KMS-11 (cell line): Measurements from ENCODE around the gene CIB2.

Source experiments
- H2AFZ ChIP-seq: fragments of 200-600 bp; sonication (generic); 2 replicates; pipeline ENCODE4 v1.6.1; 2016; ENCODE audit warnings: antibody characterized with exemption, mixed run types, low read depth
- H3K27ac ChIP-seq: fragments of 200-600 bp; sonication (generic); 2 replicates; pipeline ENCODE4 v1.6.1; 2016; ENCODE audit warnings: mild to moderate bottlenecking, mixed run types
- H3K27me3 ChIP-seq: fragments of 200-600 bp; sonication (generic); 2 replicates; pipeline ENCODE4 v1.6.1; 2017; ENCODE audit warnings: mild to moderate bottlenecking, low read depth, mixed run types, moderate library complexity; ENCODE audit not compliant: insufficient read depth
- H3K36me3 ChIP-seq: fragments of 200-600 bp; sonication (generic); 2 replicates; pipeline ENCODE4 v1.6.1; 2017; ENCODE audit warnings: mild to moderate bottlenecking, mixed run types; ENCODE audit not compliant: insufficient read depth
- H3K4me1 ChIP-seq: fragments of 200-600 bp; sonication (generic); 2 replicates; pipeline ENCODE4 v1.6.1; 2016; ENCODE audit warnings: mild to moderate bottlenecking, low read depth, mixed run types; ENCODE audit not compliant: poor library complexity, severe bottlenecking
- H3K4me2 ChIP-seq: fragments of 200-600 bp; sonication (generic); 2 replicates; pipeline ENCODE4 v1.7.0; 2016; ENCODE audit warnings: mild to moderate bottlenecking, mixed run types
- H3K4me3 ChIP-seq: fragments of 200-600 bp; sonication (generic); IDR thresholded peaks from 2 replicates; pipeline ENCODE4 v1.6.1; 2017; ENCODE audit warnings: low read depth, low read length, mixed read lengths; ENCODE audit not compliant: insufficient read depth
- H3K79me2 ChIP-seq: fragments of 200-600 bp; sonication (generic); 2 replicates; pipeline ENCODE4 v1.6.1; 2016; ENCODE audit warnings: low read depth, mixed run types; ENCODE audit not compliant: insufficient read depth
- H3K9ac ChIP-seq: fragments of 200-600 bp; sonication (generic); 2 replicates; pipeline ENCODE4 v1.6.1; 2016; ENCODE audit warnings: mild to moderate bottlenecking, mixed run types
- H4K20me1 ChIP-seq: fragments of 200-600 bp; sonication (generic); 2 replicates; pipeline ENCODE4 v1.6.1; 2016; ENCODE audit warnings: mild to moderate bottlenecking, mixed run types; ENCODE audit not compliant: insufficient read depth
- CTCF ChIP-seq: fragments of 200-600 bp; sonication (generic); conservative IDR thresholded peaks from 2 replicates; pipeline ENCODE4 v1.6.1; 2017; ENCODE audit warnings: low read depth, mild to moderate bottlenecking, antibody characterized with exemption, low read length, moderate library complexity, mixed read lengths

CIB2 gene

DNA sequence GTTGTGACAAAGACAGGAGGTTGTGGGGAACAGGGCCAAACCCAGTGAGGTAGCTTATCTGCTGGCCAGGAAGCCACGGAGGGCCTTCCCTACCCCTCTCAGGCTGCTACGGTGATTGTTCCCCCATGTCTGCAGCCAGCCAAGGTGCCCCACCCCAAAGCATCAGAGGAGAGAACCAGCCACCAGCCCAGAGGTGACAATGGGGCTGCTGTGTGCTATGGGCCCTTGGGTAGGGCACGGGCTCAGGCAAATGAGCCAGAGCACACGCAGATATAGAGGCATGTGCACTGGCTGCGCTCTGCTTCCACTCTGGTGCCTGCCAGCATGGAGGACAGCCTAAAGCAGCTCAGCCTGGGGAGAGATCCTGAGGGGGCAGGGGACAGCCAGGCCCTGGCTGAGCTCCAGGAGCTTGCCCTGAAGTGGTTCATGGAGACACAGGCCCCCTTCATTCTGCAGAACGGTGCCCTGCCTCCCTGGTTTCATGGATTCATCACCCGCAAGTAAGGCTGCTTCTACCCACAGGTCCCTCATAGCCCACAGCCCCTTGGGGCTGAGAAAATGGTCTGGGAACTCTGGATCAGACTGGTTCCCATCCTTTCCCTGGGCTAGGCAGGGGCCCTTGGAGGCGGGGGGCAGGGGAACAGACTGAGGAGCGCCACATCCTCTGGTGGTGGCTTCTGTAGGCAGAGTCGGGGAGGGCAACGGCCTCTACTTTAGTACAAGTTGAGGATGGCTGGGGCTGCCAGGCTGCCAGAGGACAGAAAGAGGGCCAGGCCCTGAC, 38.8 kb downstream of the CIB2 start, which contains the start of gene SH2D7:
Gene SH2D7, plus strand, starts transcription at position 301 of the 781 bp plus-strand sequence. Its CDS starts 24 bp downstream, at position 325.
- TF ChIP-seq CTCF = no peak
- no peaks in the 10 kb centered on the region for H3K4me1 ChIP-seq
- H3K27ac ChIP-seq = no peak within 1 kb of the TSS
- H3K4me2 ChIP-seq = no peak within 1 kb of the TSS
- H4K20me1 ChIP-seq = no peaks in the 10 kb centered on the region
- no peaks in the 10 kb centered on the region for H3K27me3 ChIP-seq
- no peak within 1 kb of the TSS for H3K4me3 ChIP-seq
- no peaks in the 10 kb centered on the region for H3K79me2 ChIP-seq
- no peak within 1 kb of the TSS for H2AFZ ChIP-seq
- no peak within 1 kb of the TSS for H3K9ac ChIP-seq
- H3K36me3 ChIP-seq = no peaks in the 10 kb centered on the region

- Histone ChIP-seq H4K20me1 (no peaks in the 10 kb centered on the region), H3K27me3 (no peaks in the 10 kb centered on the region), H3K79me2 (no peaks in the 10 kb centered on the region), H3K9ac (no peak overlapping the region), H3K4me2 (no peak overlapping the region), H2AFZ (no peak overlapping the region), H3K27ac (no peak overlapping the region), H3K36me3 (no peaks in the 10 kb centered on the region), H3K4me3 (no peak overlapping the region), H3K4me1 (peaks cover 7% of the 10 kb centered on the region)
- no peak for TF ChIP-seq CTCF
Observed at GRCh38 chr15:78090422-78091063, 40.7 kb downstream of the CIB2 start.

DNA sequence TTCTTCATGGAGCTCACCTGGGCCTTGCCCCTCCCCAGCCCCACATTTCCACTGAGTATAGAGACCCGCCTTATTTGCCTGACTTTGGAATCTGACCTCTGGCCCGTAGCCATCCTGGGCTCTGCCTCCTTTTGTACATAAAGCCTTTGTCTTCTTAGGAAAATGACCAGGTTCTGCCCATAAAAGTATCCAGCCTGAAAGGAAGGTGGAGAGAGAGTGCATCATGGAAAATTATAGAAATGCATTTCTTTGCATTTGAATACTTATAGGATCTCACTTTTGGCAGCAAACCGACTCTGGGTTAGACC, 42.5 kb downstream of the CIB2 start:
- Histone ChIP-seq H3K27ac (no peak overlapping the region), H3K4me1 (peaks cover 18% of the 10 kb centered on the region), H3K4me3 (no peak overlapping the region), H3K27me3 (no peaks in the 10 kb centered on the region), H2AFZ (no peak overlapping the region), H3K9ac (no peak overlapping the region), H4K20me1 (no peaks in the 10 kb centered on the region), H3K4me2 (no peak overlapping the region), H3K79me2 (no peaks in the 10 kb centered on the region), H3K36me3 (no peaks in the 10 kb centered on the region)
- no peak for TF ChIP-seq CTCF

DNA sequence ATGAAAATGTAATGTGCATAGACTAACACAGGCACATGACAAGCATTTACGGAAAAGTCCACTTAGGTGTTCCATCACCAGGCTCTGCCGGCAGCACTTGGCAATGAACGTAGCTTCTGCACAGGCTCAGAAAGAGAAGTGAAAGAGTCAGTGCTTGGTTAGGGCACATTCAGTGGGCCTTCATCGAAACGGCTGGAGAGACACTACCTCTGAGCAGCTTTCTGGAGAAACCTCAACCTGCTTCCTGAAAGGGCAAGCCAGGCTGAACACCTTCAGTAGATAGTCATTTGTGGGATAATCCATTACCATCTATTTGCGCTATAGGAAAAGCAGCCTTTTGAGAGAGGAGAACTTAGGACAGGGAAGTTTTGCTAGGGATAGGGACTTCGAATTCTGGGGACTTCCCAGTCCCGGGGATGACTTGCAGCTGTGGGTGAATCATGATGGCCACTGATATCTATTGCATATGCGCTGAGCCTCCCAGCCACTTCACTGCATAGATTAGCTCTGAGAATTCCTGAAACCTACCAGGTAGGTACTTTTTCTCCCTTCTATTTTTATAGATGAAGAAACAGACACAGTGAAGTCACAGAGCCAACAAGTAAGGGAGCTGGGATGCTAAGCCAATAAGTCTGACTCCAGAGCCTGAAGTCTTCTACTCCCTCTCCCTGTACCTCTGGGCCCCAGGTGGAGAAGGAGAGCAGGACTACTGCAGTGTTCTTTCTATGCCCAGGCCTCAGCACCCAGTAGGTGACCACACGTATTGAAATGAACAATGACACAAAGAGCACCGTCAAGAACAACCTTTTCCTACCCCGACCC, 43.1 kb downstream of the CIB2 start:
- Histone ChIP-seq H3K36me3 (no peaks in the 10 kb centered on the region), H3K4me3 (no peak overlapping the region), H3K27ac (no peak overlapping the region), H3K27me3 (no peaks in the 10 kb centered on the region), H3K4me2 (no peak overlapping the region), H2AFZ (no peak overlapping the region), H3K4me1 (peaks cover 18% of the 10 kb centered on the region), H4K20me1 (no peaks in the 10 kb centered on the region), H3K79me2 (no peaks in the 10 kb centered on the region), H3K9ac (no peak overlapping the region)
- no peak for TF ChIP-seq CTCF
